Endothelial cell of umbilical vein (primary cell): ENCODE results near the gene GPR146. TPM values are rescaled to one million over a fixed set of nuclear protein-coding genes. Genes with fewer than 3 reads are reported as not detected.

Experiments
- BruUV-seq: library from RNA; stranded (reverse); fragments of 400-500 nt; replicated peaks from 2 replicates; lab custom pipeline; 2021; lab: Mats Ljungman, UMichigan
- CTCF ChIA-PET: fragments of 300-600, 350-600 bp; sonication (Branson Sonifier 250); formaldehyde crosslinking; loops from one replicate; lab custom pipeline; 2021; ENCODE audit warnings: antibody characterized with exemption, inconsistent platforms; lab: Charles Lee
- POLR2A ChIA-PET: fragments of 300-600, 350-600 bp; sonication (Branson Sonifier 250); formaldehyde crosslinking; loops from one replicate; lab custom pipeline; 2021; ENCODE audit warnings: antibody characterized with exemption, inconsistent platforms; lab: Charles Lee
- DNase-seq: peaks from one replicate; pipeline ENCODE4 v3.0.0-alpha.2; 2011; ENCODE audit warnings: low read depth, low spot score
- FAIRE-seq: peaks from 2 replicates; lab custom pipeline; 2011; peaks lifted over from hg19 to GRCh38; lab: Jason Lieb, UNC
- H2AFZ ChIP-seq: 2 replicates; pipeline ENCODE4 v1.6.0; 2012; ENCODE audit warnings: low read depth, low read length, control low read depth, inconsistent platforms
- H3K27ac ChIP-seq: 2 replicates; pipeline ENCODE4 v1.5.1; 2011; ENCODE audit warnings: low read depth, mild to moderate bottlenecking, control low read depth, low read length, moderate library complexity; ENCODE audit not compliant: insufficient read depth
- H3K27me3 ChIP-seq, 2 experiments: 2 replicates each; pipeline versions ENCODE4 v1.6.0 to v1.6.1; 2011; ENCODE audit warnings: low read length in 2 of 2, mixed read lengths in 1 of 2; ENCODE audit not compliant: control insufficient read depth in 2 of 2, insufficient read depth in 2 of 2
- H3K36me3 ChIP-seq, 2 experiments: 2 replicates in 1 of 2; 3 replicates in 1 of 2; pipeline ENCODE4 v1.5.1; 2011; ENCODE audit warnings: low read length in 2 of 2, mild to moderate bottlenecking in 1 of 2, moderate library complexity in 1 of 2; ENCODE audit not compliant: control insufficient read depth in 2 of 2, insufficient read depth in 2 of 2; ENCODE audit errors: extremely low read depth in 1 of 2
- H3K4me1 ChIP-seq: 3 replicates; pipeline ENCODE4 v1.5.1; 2011; ENCODE audit warnings: mild to moderate bottlenecking, low read length; ENCODE audit not compliant: control insufficient read depth, insufficient read depth; ENCODE audit errors: extremely low read depth
- H3K4me2 ChIP-seq: 2 replicates; pipeline ENCODE4 v1.6.1; 2011; ENCODE audit warnings: low read length, control low read depth, mixed read lengths; ENCODE audit not compliant: insufficient read depth
- H3K4me3 ChIP-seq, 3 experiments: fragments of 200-600 bp in 1 of 3; sonication (generic), shearing (Covaris generic) in 1 of 3; replicated peaks in 1 of 3; 2 replicates each; pipeline ENCODE4 v1.5.1; 2011 to 2016; ENCODE audit warnings: control low read depth in 3 of 3, low read length in 3 of 3, mild to moderate bottlenecking in 2 of 3, inconsistent platforms in 1 of 3, low read depth in 1 of 3, moderate library complexity in 1 of 3; ENCODE audit not compliant: insufficient read depth in 1 of 3
- H3K79me2 ChIP-seq: 2 replicates; pipeline ENCODE4 v1.6.0; 2012; ENCODE audit warnings: low read length, inconsistent platforms; ENCODE audit not compliant: control insufficient read depth, insufficient read depth
- H3K9ac ChIP-seq: replicated peaks from 2 replicates; pipeline ENCODE3; 2011; ENCODE audit warnings: low read length, control low read depth; ENCODE audit not compliant: insufficient read depth; ENCODE audit errors: extremely low read depth
- H3K9me1 ChIP-seq: replicated peaks from 3 replicates; pipeline ENCODE4 v1.6.0; 2011; ENCODE audit warnings: mild to moderate bottlenecking, low read length; ENCODE audit not compliant: control insufficient read depth, insufficient read depth; ENCODE audit errors: extremely low read depth
- H3K9me3 ChIP-seq: replicated peaks from 2 replicates; pipeline ENCODE4 v1.5.1; 2012; ENCODE audit warnings: low read length, inconsistent platforms; ENCODE audit not compliant: control insufficient read depth, insufficient read depth
- H4K20me1 ChIP-seq: replicated peaks from 2 replicates; pipeline ENCODE3; 2011; ENCODE audit warnings: mild to moderate bottlenecking, low read length; ENCODE audit not compliant: control insufficient read depth, insufficient read depth; ENCODE audit errors: extremely low read depth
- CTCF ChIP-seq, 2 donors: IDR thresholded peaks; 1 replicate in 1 of 2; 2 replicates in 1 of 2; pipeline ENCODE4 v1.5.1; 2011; ENCODE audit warnings: low read length in 2 of 2, mild to moderate bottlenecking in 2 of 2, moderate library complexity in 2 of 2, control low read depth in 1 of 2, inconsistent platforms in 1 of 2, low read depth in 1 of 2; ENCODE audit not compliant: insufficient read depth in 1 of 2; ENCODE audit errors: extremely low read depth in 1 of 2
- EZH2 ChIP-seq: IDR thresholded peaks from 2 replicates; pipeline ENCODE4 v1.6.1; 2012; ENCODE audit warnings: borderline replicate concordance, low read depth, mild to moderate bottlenecking, moderate library complexity, low read length, inconsistent platforms; ENCODE audit not compliant: severe bottlenecking
- FOS ChIP-seq: IDR thresholded peaks from 2 replicates; pipeline ENCODE4 v1.6.1; 2011; ENCODE audit warnings: mild to moderate bottlenecking, low read length, moderate library complexity, borderline replicate concordance; ENCODE audit not compliant: insufficient read depth
- GATA2 ChIP-seq: IDR thresholded peaks from 2 replicates; pipeline ENCODE4 v1.7.0; 2011; ENCODE audit warnings: low read depth, mild to moderate bottlenecking, moderate library complexity, mixed read lengths, low read length; ENCODE audit not compliant: insufficient read length, insufficient read depth
- JUN ChIP-seq: IDR thresholded peaks from 2 replicates; pipeline ENCODE4 v1.6.1; 2011; ENCODE audit warnings: borderline replicate concordance, low read depth; ENCODE audit not compliant: insufficient read length, insufficient read depth
- MAX ChIP-seq: IDR thresholded peaks from 2 replicates; pipeline ENCODE4 v1.6.1; 2011; ENCODE audit not compliant: insufficient read depth, insufficient read length
- MYC ChIP-seq: IDR thresholded peaks from one replicate; pipeline ENCODE4 v1.6.1; 2011; ENCODE audit warnings: mild to moderate bottlenecking, low read depth, low read length
- POLR2A ChIP-seq: IDR thresholded peaks from 2 replicates; pipeline ENCODE4 v1.6.1; 2012; ENCODE audit warnings: low read depth, mild to moderate bottlenecking, control low read depth, low read length
- POLR2AphosphoS5 ChIP-seq: IDR thresholded peaks from 2 replicates; pipeline ENCODE4 v1.6.1; 2012; ENCODE audit warnings: low read depth, mild to moderate bottlenecking, control low read depth, low read length, moderate library complexity; ENCODE audit not compliant: insufficient read depth
- dilution Hi-C: fragments of 300-500 bp; cut with MboI; formaldehyde crosslinking; loops from one replicate; pipeline ENCODE4 v1.15.0; 2019; ENCODE audit warnings: low sequenced_read_pairs; ENCODE audit not compliant: extremely low pct_ligation_motif_present
- intact Hi-C: fragments of 100-400 bp; cut with micrococcal nuclease; formaldehyde crosslinking; loops from one replicate; pipeline ENCODE4 v1.10.0; 2022
- polyA plus RNA-seq, 4 experiments: library from polyadenylated mRNA; depleted of rRNA in 3 of 4; stranded (reverse) in 3 of 4; unstranded in 1 of 4; fragments of >200 nt; gene quantifications; 2 replicates each; pipeline versions ENCODE4 v1.2.1 to v1.2.3, GENCODE V29; 2011 to 2012; ENCODE audit warnings: missing spikeins in 1 of 4
- total RNA-seq: library from RNA; stranded (reverse); gene quantifications from 2 replicates; pipeline ENCODE4 v1.2.3, GENCODE V29; 2021

Gene GPR146
- total and polyA plus RNA-seq, 2 donors (not counting 3 experiments of a cell fraction or from before 2014, with no cell fraction given): 18.5 to 44.8 TPM

GRCh38 chr7:1042492-1042833, 1.9 kb upstream of the GPR146 start:
- intact Hi-C loops (no loop called here), dilution Hi-C loops (no loop called here)
- no peak for FAIRE-seq

More at GRCh38 chr7:1042492-1042833, 1.9 kb upstream of the GPR146 start:
- Histone ChIP-seq H3K9me1 (no peaks in the 10 kb centered on the region), H3K27ac (no peak overlapping the region), H4K20me1 (no peaks in the 10 kb centered on the region), H3K4me2 (no peak overlapping the region), H2AFZ (no peak overlapping the region), H3K9me3 (no peaks in the 10 kb centered on the region), H3K4me1 (peaks cover 14% of the 10 kb centered on the region), H3K27me3 (no peaks in the 10 kb centered on the region), H3K36me3 (no peaks in the 10 kb centered on the region), H3K79me2 (no peaks in the 10 kb centered on the region), H3K4me3 (no peak overlapping the region), H3K9ac (no peak overlapping the region)
- no TSS peak for BruUV-seq
- TF ChIP-seq POLR2A (no peak), MYC (no peak), POLR2AphosphoS5 (no peak), FOS (no peak), JUN (no peak), MAX (no peak), EZH2 (no peak), GATA2 (no peak), CTCF (IDR thresholded peaks at IDR 0.05; ENCODE audit: extremely low read depth in 1 of 2, insufficient read depth in 1 of 2, low read depth in 1 of 2, low read length in 2 of 2) (no peak)
- ChIA-PET CTCF (interaction anchor here (0.8 to 4.6 kb wide), 4 partner anchors 11 to 49 kb away, joined by 3 to 46 read pairs (median 4); no protein-coding TSS in a partner anchor), POLR2A (no interaction called here)
- no peak for DNase-seq
